ENCODE results near the gene GOLT1A. TPM values are rescaled to one million over a fixed set of nuclear protein-coding genes. Genes with fewer than 3 reads are reported as not detected.

The GOLT1A gene
- total RNA-seq, 1 donor from 2014 or later, result 7.0 TPM

DNA sequence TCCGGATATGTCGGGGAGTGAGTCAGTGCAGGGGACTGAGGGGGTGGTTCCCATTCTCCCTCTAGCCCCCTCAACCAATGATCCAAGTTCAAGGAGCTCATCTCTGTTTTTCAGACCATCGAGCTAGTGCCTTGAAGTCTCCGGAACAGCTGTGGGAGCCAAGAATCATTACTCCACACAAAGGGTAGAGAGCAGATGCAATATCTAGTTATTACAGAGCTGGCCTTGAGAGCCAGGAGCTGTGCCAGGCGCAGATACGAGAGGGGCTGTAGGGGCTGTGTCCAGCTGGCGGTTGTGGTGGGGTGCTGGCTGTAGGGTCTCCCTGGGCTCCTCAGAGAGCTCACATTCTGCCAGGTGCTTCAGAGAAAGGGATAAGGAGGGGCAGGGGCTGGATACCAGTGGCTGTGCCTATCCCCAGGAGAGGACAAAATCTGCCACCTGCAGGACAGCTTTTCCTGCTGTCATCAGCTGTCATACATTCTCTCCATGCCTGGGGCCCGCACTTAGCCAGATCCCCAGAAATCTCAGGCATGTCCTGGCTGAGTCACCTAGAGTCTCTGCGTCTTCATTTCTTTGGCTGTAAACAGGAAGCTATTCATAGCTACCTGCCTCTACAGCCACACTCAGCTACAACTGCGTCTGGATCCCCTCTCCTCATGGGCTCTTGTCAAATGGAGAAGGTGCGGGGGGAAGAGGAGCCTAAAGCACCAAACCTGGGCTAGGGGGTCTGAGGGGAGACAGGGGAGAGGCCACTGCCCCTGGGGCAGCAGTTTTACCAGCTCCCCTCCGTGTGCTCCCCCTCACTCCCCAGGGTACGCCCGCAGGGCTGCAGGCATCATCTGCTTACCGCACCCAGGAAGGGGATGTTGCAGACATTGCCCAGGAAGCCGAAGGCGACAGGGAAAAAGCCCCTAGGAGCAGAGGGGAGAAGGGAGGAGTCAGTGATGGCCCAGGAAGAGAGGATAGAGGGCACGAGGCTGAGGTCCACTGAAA lies 15.1 kb downstream of the GOLT1A start:
- Mint-ChIP-seq H3K4me3 (no peak overlapping the region), H3K36me3 (no peaks in the 10 kb centered on the region), H3K9me3 (no peaks in the 10 kb centered on the region), H3K4me1 (ENCODE audit: unreplicated experiment) (peaks cover 8% of the 10 kb centered on the region), H3K27ac (peak overlapping the region; percentile 68), H3K27me3 (peaks cover 36% of the 10 kb centered on the region)
- no peak for DNase-seq (ENCODE audit: extremely low spot score, unreplicated experiment)
- TF ChIP-seq, protein P1, sequence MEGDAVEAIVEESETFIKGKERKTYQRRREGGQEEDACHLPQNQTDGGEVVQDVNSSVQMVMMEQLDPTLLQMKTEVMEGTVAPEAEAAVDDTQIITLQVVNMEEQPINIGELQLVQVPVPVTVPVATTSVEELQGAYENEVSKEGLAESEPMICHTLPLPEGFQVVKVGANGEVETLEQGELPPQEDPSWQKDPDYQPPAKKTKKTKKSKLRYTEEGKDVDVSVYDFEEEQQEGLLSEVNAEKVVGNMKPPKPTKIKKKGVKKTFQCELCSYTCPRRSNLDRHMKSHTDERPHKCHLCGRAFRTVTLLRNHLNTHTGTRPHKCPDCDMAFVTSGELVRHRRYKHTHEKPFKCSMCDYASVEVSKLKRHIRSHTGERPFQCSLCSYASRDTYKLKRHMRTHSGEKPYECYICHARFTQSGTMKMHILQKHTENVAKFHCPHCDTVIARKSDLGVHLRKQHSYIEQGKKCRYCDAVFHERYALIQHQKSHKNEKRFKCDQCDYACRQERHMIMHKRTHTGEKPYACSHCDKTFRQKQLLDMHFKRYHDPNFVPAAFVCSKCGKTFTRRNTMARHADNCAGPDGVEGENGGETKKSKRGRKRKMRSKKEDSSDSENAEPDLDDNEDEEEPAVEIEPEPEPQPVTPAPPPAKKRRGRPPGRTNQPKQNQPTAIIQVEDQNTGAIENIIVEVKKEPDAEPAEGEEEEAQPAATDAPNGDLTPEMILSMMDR (conservative IDR thresholded peaks at IDR 0.05), result no peak

DNA sequence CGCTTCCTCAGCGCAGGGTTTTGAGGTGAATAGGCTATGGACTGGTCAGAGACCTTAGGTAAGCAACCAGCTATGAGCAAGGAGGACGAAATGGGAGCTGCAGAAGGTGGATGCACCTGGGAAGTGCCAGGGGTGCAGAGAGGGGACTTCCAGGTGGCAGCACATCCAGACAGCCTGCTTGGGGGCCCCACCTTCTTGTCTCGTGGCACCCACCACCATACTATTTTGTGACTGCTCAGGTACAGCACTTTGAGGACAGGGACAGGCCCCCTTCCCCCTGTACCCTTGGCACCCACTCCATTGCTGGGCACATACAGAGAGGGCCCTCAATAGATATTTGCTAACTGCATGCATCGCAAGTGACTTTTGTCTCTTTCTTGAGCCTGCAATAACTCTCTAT lies 16.7 kb downstream of the GOLT1A start:
- peaks cover 38% of the 10 kb centered on the region for H3K27me3 Mint-ChIP-seq
- H3K4me1 Mint-ChIP-seq (ENCODE audit: unreplicated experiment), result peaks cover 8% of the 10 kb centered on the region
- no peak overlapping the region for H3K27ac Mint-ChIP-seq
- H3K4me3 Mint-ChIP-seq, result no peak overlapping the region
- no peaks in the 10 kb centered on the region for H3K36me3 Mint-ChIP-seq
- no peak for DNase-seq (ENCODE audit: extremely low spot score, unreplicated experiment)
- H3K9me3 Mint-ChIP-seq, result no peaks in the 10 kb centered on the region
- TF ChIP-seq, protein P1 (conservative IDR thresholded peaks at IDR 0.05), result no peak

DNA sequence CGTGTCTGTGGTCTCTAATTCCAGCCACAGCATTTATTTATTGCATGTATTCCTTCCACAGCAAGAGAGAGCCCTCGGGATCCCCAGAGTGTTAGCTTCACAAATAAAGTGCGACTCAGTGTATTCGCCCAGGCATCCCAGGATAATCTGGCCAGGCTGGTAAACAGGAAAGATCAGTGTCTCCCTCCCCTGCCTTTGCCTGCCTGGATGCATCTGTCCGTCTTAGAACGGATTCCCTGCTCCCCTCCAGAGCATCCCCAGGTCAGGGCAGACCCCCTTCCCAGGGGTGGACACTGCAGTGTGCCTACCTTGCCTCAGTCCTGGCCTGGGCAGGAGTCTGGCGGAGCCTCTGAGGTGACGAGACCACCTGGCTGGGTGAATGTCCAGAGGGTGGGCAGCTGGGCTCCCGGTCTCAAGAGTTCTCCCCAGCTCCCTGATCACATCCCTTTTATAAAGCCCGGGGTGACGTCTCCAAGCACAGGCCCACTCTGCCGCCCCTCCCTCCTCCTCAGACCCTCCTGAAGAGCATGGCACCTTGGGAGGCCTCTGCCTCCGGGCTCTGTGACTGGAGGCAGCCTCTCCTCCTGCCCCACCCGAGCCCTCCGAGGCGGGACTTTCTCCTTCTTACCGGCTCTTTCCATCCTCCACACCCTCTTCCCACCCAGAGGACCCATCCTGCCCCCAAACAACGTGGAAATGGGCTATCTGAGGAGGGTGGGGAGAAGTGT lies 17.6 kb downstream of the GOLT1A start, which contains the start of gene KISS1:
Gene KISS1 (minus strand): TSS at position 424 of the 728 bp plus-strand sequence. CDS start 3,615 bp downstream, outside the sequence.
- Mint-ChIP-seq H3K4me3 (no peak within 1 kb of the TSS), H3K36me3 (no peaks in the 10 kb centered on the region), H3K27ac (peak within 1 kb of the TSS; percentile 26), H3K4me1 (ENCODE audit: unreplicated experiment) (peaks cover 11% of the 10 kb centered on the region), H3K9me3 (no peaks in the 10 kb centered on the region), H3K27me3 (peaks cover 42% of the 10 kb centered on the region)
- TF ChIP-seq, protein P1 (conservative IDR thresholded peaks at IDR 0.05), result no peak
- no peak for DNase-seq (ENCODE audit: extremely low spot score, unreplicated experiment)

DNA sequence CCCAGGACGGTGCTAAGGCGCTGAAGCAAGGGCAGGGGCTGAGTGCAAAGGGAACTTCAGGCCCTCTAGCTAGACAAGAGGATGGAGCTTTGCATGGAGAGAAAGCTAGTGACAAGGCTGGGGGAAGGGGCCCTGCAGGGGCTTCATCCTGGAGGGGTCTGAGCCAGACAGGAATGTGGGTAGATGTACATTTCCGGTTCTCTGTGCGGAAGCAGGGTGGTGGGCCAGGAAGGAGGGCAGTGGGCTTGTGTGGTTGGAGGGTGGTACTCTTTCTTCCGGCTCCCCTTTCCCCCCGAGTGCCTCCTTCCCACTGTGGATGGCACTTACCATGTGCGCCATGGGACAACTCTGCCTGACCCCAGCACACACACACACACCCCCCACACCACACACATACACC lies 19.0 kb downstream of the GOLT1A start:
- peaks cover 51% of the 10 kb centered on the region for H3K27me3 Mint-ChIP-seq
- H3K36me3 Mint-ChIP-seq, result no peaks in the 10 kb centered on the region
- no peak for DNase-seq (ENCODE audit: extremely low spot score, unreplicated experiment)
- no peak overlapping the region for H3K4me3 Mint-ChIP-seq
- TF ChIP-seq, protein P1 (conservative IDR thresholded peaks at IDR 0.05), result no peak
- no peak overlapping the region for H3K27ac Mint-ChIP-seq
- no peaks in the 10 kb centered on the region for H3K9me3 Mint-ChIP-seq
- H3K4me1 Mint-ChIP-seq (ENCODE audit: unreplicated experiment), result peaks cover 20% of the 10 kb centered on the region

- H3K4me1 Mint-ChIP-seq (ENCODE audit: unreplicated experiment), result peaks cover 20% of the 10 kb centered on the region
- no peak for DNase-seq (ENCODE audit: extremely low spot score, unreplicated experiment)
- no peaks in the 10 kb centered on the region for H3K9me3 Mint-ChIP-seq
- H3K4me3 Mint-ChIP-seq, result no peak overlapping the region
- TF ChIP-seq, protein P1 (conservative IDR thresholded peaks at IDR 0.05), result no peak
- H3K36me3 Mint-ChIP-seq, result no peaks in the 10 kb centered on the region
- peaks cover 57% of the 10 kb centered on the region for H3K27me3 Mint-ChIP-seq
- no peak overlapping the region for H3K27ac Mint-ChIP-seq
These were observed 19.7 kb downstream of the GOLT1A start for GRCh38 chr1:204194080-204194479.
